Activated CD4-positive, alpha-beta T cell treated with anti-CD3 and anti-CD28 coated beads for 24 hours (primary cell): Measurements from ENCODE around the gene NANOS1.

Experiments
- DNase-seq, 2 donors: peaks; one replicate each; pipeline ENCODE4 v3.0.0-alpha.2; 2020; ENCODE audit warnings: low read depth in 2 of 2

NANOS1 gene

DNA sequence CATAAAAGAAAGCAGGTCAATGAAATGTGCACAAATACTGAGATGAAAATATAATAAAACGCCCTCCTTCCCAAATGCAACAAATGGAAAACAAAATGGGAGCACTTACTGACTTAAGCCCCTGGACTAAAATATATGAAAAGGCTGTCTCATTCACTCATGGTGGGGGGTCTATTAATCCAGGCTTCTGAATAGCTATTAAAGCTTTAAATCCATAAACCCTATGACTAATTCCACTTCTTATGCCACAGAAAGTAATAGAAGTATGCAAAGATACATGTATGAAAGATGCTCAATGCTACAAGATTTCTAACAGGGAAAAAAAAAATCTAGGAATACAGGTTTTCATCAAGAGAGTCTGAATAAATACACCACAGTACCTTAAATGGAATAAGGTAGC lies 30.6 kb downstream of the NANOS1 start:
- no peak for DNase-seq

DNA sequence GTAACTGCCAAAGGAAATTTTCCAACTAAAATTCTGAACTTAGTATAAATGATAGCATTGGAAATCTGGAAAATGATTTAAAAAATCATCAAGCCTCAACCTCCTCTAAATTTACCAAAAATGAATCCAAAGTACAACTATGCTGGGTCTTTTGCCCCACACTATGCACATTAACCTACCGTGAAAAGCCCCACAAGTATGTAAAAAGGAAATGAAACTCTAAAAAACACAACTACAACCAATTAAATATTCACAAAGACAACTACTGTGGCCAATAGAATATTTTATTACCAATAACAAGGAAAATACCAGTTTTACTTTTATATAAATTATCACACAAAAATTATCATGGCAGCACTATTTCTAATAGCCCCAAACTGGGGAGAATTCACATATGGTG lies 31.8 kb downstream of the NANOS1 start:
- DNase-seq = no peak

GRCh38 chr10:119061926-119062325 lies 32.4 kb downstream of the NANOS1 start:
- DNase-seq = no peak

DNA sequence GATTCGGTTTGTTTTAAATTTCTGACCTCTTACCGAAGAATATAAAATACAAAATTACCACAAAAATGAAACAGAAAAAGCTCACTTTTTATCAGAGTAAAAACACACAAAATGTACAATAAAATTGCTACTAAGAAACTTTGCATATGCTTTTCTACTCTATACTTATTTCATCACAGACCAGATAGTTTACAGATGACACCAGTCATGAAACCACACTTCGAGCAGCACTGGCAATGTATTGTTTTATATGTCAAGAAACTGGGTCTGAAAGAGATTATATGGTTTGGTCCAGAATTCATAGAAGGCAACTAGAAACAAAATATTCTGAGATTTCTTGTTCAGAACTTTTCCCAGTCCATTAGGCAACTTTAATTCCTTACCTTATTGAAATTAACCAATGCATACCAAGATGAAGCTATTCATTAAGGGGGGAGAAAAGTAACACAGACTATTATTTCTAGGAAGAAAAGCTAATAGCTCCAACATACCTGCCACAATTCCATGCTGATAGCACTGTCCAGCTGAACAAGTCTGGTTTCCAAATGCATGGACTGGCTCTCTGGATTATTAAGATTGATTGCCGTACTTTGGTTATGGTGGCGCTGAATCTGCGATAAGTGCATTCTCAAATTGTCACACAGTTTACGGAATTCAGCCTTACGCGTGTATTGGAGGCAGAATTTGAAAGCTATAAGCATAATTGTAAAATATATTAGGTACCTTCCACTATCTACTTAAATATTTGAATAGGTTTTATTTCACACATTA lies 41.1 kb downstream of the NANOS1 start:
- DNase-seq = no peak

DNA sequence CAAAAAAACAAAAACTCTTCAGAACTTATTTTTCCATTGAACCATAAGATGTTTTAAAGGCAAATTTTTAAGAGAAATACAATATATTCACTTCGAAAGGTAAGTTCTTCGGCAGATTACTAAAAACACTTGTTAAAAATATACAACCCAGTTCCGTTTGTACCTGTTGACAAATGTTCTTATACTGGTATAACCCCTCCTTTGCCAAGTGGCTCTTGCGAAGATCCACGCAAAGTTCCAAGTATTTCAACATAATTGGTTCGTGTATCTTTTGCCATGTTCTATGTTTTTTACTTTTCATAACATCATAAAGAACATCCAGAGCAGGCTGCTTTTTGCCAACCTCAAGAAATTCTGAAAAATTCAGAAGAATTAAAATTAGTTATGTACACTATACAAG lies 44.1 kb downstream of the NANOS1 start:
- DNase-seq = no peak

DNA sequence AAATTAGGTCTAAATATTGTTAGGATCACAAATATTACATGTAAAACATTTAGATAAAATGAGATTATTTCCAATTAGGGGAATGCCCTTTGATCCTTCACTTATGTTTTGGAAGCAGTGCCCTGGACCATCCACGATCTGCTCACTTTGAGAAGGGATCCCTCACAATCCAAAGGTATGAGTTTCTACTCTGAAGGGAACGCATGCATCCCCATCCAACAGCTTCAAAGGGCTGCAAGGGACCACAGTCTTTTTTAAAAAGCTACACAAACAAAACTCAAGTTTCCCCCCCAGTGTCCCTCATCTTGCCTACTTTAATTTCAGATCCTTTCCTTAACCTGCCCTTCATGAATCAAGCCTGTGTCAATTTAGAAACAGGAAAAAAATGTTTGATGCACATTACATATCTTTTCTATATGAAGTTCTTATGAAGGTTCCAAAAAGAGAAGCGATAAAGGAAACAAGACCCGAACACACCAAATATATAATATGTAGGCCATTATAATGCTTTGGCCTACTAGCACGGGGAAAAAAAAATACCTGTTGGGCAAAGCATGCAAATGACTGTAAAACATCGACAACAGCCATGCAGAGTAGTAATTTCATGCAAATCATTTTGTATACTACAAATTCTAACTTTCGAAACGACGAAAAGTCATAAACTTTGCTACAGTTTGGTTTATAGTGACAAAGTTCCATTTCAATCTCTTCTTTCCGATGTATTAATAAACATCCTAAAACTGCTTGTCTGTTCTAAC lies 49.1 kb downstream of the NANOS1 start:
- DNase-seq = no peak

GRCh38 chr10:119079599-119080520 lies 50.3 kb downstream of the NANOS1 start:
- peak; percentile 36 to 47 for DNase-seq

- DNase-seq = peak; percentile 85 to 88
Measured at GRCh38 chr10:119080521-119081259, 51.2 kb downstream of the NANOS1 start, which contains the start of gene EIF3A. EIF3A (minus strand) TSS chr10:119080817; CDS start chr10:119080676, 141 bp downstream.
